Parathyroid adenoma (tissue), 2 donors: ENCODE measurements around the gene HS3ST5.
"Not testable (repeated sequence)": the region's sequence is repeated elsewhere in the genome, so short reads cannot be mapped to it uniquely, and the experiment has no call there.

Experiments used
- H2AFZ ChIP-seq: fragments of 300-600 bp; sonication (generic); one replicate; pipeline ENCODE4 v1.7.0; 2017; ENCODE audit warnings: antibody characterized with exemption, mild to moderate bottlenecking
- H3K27ac ChIP-seq: fragments of 300-600 bp; sonication (generic); one replicate; pipeline ENCODE4 v1.7.0; 2017
- H3K27me3 ChIP-seq: fragments of 300-600 bp; sonication (generic); one replicate; pipeline ENCODE4 v1.7.0; 2017; ENCODE audit warnings: low read length; ENCODE audit not compliant: control insufficient read depth, insufficient read depth
- H3K36me3 ChIP-seq: fragments of 300-600 bp; sonication (generic); one replicate; pipeline ENCODE4 v1.7.0; 2017; ENCODE audit warnings: low read length; ENCODE audit not compliant: control insufficient read depth, insufficient read depth
- H3K4me1 ChIP-seq: fragments of 300-600 bp; sonication (generic); one replicate; pipeline ENCODE4 v1.7.0; 2017; ENCODE audit warnings: control low read depth
- H3K4me2 ChIP-seq: fragments of 300-600 bp; sonication (generic); one replicate; pipeline ENCODE4 v1.7.0; 2017; ENCODE audit warnings: low read length
- H3K4me3 ChIP-seq: fragments of 300-600 bp; sonication (generic); one replicate; pipeline ENCODE4 v1.7.0; 2017; ENCODE audit warnings: low read depth, low read length
- H3K79me2 ChIP-seq: fragments of 300-600 bp; sonication (generic); one replicate; pipeline ENCODE4 v1.7.0; 2017; ENCODE audit warnings: control low read depth
- H3K9ac ChIP-seq: fragments of 300-600 bp; sonication (generic); one replicate; pipeline ENCODE4 v1.7.0; 2017; ENCODE audit warnings: mild to moderate bottlenecking
- H3K9me3 ChIP-seq: fragments of 300-600 bp; sonication (generic); one replicate; pipeline ENCODE4 v1.7.0; 2017; ENCODE audit warnings: low read length; ENCODE audit not compliant: control insufficient read depth
- TF ChIP-seq, protein P1 (sequence below): fragments of 300-600 bp; sonication (generic); IDR thresholded peaks from one replicate; pipeline ENCODE4 v1.7.0; 2017; ENCODE audit warnings: antibody characterized with exemption, mild to moderate bottlenecking
- donor health status: primary hyperparathyroidism.

Gene HS3ST5

GRCh38 chr6:114323784-114324183 is 19.0 kb downstream of the HS3ST5 start:
- H3K27me3 ChIP-seq: no peaks in the 10 kb centered on the region
- no peak overlapping the region for H3K4me3 ChIP-seq
- H3K9me3 ChIP-seq: no peaks in the 10 kb centered on the region
- H3K27ac ChIP-seq: no peak overlapping the region
- no peak overlapping the region for H3K9ac ChIP-seq
- H3K4me1 ChIP-seq: no peaks in the 10 kb centered on the region
- no peaks in the 10 kb centered on the region for H3K36me3 ChIP-seq
- TF ChIP-seq, protein P1, sequence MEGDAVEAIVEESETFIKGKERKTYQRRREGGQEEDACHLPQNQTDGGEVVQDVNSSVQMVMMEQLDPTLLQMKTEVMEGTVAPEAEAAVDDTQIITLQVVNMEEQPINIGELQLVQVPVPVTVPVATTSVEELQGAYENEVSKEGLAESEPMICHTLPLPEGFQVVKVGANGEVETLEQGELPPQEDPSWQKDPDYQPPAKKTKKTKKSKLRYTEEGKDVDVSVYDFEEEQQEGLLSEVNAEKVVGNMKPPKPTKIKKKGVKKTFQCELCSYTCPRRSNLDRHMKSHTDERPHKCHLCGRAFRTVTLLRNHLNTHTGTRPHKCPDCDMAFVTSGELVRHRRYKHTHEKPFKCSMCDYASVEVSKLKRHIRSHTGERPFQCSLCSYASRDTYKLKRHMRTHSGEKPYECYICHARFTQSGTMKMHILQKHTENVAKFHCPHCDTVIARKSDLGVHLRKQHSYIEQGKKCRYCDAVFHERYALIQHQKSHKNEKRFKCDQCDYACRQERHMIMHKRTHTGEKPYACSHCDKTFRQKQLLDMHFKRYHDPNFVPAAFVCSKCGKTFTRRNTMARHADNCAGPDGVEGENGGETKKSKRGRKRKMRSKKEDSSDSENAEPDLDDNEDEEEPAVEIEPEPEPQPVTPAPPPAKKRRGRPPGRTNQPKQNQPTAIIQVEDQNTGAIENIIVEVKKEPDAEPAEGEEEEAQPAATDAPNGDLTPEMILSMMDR: no peak
- H2AFZ ChIP-seq: no peak overlapping the region
- no peaks in the 10 kb centered on the region for H3K79me2 ChIP-seq
- H3K4me2 ChIP-seq: no peak overlapping the region

DNA sequence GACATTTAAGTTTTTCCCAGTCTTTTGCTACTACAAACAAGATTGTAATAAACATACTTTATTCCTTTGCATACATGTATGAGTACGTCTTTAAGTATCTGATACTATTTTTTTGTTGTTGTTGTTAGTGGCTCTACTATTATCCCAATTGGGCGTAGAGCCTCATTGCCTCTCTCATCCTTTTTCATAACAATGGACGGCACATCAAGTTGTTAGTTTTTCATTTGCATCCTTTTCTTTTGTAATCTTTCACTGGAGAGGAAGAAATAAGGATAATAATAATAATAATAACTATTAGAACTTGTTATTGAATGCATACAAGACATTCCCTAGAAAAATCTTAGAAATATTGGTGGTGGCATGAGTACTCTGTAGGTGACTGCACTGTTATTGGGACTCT is 23.1 kb downstream of the HS3ST5 start:
- no peaks in the 10 kb centered on the region for H3K27me3 ChIP-seq
- TF ChIP-seq, protein P1: no peak
- H3K27ac ChIP-seq: no peak overlapping the region
- H3K9ac ChIP-seq: no peak overlapping the region
- H2AFZ ChIP-seq: no peak overlapping the region
- no peak overlapping the region for H3K4me3 ChIP-seq
- no peaks in the 10 kb centered on the region for H3K79me2 ChIP-seq
- no peaks in the 10 kb centered on the region for H3K36me3 ChIP-seq
- H3K9me3 ChIP-seq: no peaks in the 10 kb centered on the region
- H3K4me2 ChIP-seq: no peak overlapping the region
- no peaks in the 10 kb centered on the region for H3K4me1 ChIP-seq

DNA sequence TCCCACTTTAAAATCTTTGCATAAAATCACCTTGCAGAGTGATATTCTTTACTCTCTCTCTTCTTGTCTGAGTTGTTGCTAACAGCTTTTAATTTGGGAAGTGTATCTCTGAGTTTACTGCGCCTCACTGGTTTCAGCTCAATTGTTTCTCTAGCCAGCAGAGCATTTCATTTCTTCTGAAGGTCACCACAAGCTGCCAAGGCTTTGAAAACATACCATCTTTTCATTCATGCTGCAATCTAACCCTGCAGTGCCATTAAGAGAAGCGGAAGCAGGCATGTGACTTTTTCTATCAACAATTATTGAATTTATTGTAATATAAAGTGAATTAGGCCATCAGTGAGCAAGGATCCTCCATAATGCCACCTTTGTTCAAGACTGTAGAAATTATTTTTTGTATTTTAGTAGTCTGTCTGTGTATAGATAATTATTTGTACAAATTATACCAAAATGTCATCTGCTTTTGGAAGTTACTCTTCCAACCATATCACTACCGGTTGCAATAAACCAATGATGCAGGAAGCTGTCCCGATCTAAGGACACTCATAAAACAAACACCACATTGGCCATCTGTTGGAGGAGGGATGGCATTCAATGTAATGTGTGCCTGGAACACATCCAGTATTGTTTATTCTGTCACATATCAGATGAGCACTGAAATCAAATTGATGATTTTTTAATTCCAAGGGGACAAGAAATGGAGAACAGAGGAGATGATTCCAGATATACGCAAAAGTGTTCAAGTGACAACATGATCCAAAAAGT is 26.8 kb downstream of the HS3ST5 start:
- no peak overlapping the region for H3K4me2 ChIP-seq
- H3K27me3 ChIP-seq: no peaks in the 10 kb centered on the region
- no peak overlapping the region for H3K27ac ChIP-seq
- H3K4me1 ChIP-seq: no peaks in the 10 kb centered on the region
- TF ChIP-seq, protein P1: no peak
- H3K79me2 ChIP-seq: no peaks in the 10 kb centered on the region
- H3K9ac ChIP-seq: no peak overlapping the region
- no peaks in the 10 kb centered on the region for H3K9me3 ChIP-seq
- no peaks in the 10 kb centered on the region for H3K36me3 ChIP-seq
- no peak overlapping the region for H3K4me3 ChIP-seq
- H2AFZ ChIP-seq: no peak overlapping the region

DNA sequence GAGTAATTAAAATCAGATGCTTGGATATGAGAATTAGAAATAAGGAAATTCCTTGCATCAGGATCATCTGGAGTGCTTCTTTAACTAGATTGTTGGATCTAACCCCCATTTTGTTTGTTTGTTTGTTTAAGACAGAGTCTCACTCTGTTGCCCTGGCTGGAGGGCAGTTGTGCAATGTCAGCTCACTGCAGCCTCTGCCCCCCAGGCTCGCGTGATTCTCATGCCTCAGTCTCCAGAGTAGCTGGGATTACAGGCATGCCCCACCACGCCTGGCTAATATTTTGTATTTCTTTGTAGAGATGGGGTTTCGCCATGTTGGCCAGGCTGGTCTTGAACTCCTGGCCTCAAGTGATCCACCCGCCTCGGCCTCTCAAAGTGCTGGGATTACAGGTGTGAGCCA is 29.0 kb downstream of the HS3ST5 start:
- not testable (repeated sequence) for H3K4me3 ChIP-seq, H3K27me3 ChIP-seq, H3K9ac ChIP-seq, H3K4me1 ChIP-seq, H2AFZ ChIP-seq, H3K9me3 ChIP-seq, H3K79me2 ChIP-seq, H3K4me2 ChIP-seq, H3K27ac ChIP-seq, H3K36me3 ChIP-seq

DNA sequence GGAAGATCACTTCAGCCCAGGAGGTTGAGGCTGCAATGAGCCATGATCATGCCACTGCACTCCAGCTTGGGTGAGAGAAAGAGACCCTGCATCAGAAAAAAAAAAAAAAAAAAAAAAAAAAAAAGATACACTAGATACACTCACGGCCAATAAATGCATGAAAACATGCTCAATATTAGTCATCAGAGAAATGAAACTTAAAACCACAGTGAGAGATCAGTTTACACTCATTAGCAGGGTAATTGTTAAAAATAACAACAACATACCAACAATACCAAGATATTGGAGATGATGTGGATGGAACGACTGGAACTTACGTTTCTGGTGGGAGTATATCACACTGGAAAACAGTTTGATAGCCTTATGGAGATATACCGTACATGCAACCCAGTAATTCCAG is 29.9 kb downstream of the HS3ST5 start:
- H3K9ac ChIP-seq: no peak overlapping the region
- TF ChIP-seq, protein P1: no peak
- no peak overlapping the region for H3K4me3 ChIP-seq
- H3K4me1 ChIP-seq: no peaks in the 10 kb centered on the region
- no peak overlapping the region for H3K27ac ChIP-seq
- H3K9me3 ChIP-seq: no peaks in the 10 kb centered on the region
- no peaks in the 10 kb centered on the region for H3K79me2 ChIP-seq
- no peak overlapping the region for H3K4me2 ChIP-seq
- H3K36me3 ChIP-seq: no peaks in the 10 kb centered on the region
- H2AFZ ChIP-seq: no peak overlapping the region
- H3K27me3 ChIP-seq: no peaks in the 10 kb centered on the region
